GM10266 (cell line): Measurements from ENCODE around the gene CPT1A.

Source experiments
- DNase-seq: peaks from one replicate; pipeline ENCODE4 v3.0.0; 2012; ENCODE audit errors: extremely low spot score
- CTCF ChIP-seq: IDR thresholded peaks from 2 replicates; pipeline ENCODE4 v1.5.1; 2012; ENCODE audit warnings: mild to moderate bottlenecking, low read depth; ENCODE audit not compliant: control insufficient read depth, insufficient read depth; ENCODE audit errors: missing control alignments

CPT1A gene

GRCh38 chr11:68847395-68847794, 5.7 kb upstream of the CPT1A start:
- DNase-seq = no peak
- TF ChIP-seq CTCF = no peak

GRCh38 chr11:68845351-68846002, 3.8 kb upstream of the CPT1A start:
- DNase-seq = no peak

GRCh38 chr11:68844801-68845200, 3.1 kb upstream of the CPT1A start:
- DNase-seq = no peak
- no peak for TF ChIP-seq CTCF

More at GRCh38 chr11:68845351-68846002, 3.8 kb upstream of the CPT1A start:
- TF ChIP-seq CTCF = no peak

GRCh38 chr11:68844376-68844775, 2.7 kb upstream of the CPT1A start:
- TF ChIP-seq CTCF = no peak

GRCh38 chr11:68843703-68844312, 2.1 kb upstream of the CPT1A start:
- peak; percentile 91 for TF ChIP-seq CTCF
- DNase-seq = peak; percentile 87

More at GRCh38 chr11:68844376-68844775, 2.7 kb upstream of the CPT1A start:
- DNase-seq = no peak

GRCh38 chr11:68843052-68843561, 1.4 kb upstream of the CPT1A start:
- no peak for TF ChIP-seq CTCF
- DNase-seq = peak; percentile 69

GRCh38 chr11:68842427-68843051, 823 bp upstream of the CPT1A start:
- TF ChIP-seq CTCF = no peak
- DNase-seq = no peak
